ENCODE data around the gene ARHGEF3.
"Not testable (repeated sequence)": the region's sequence is repeated elsewhere in the genome, so short reads cannot be mapped to it uniquely, and the experiment has no call there.

Gene ARHGEF3

GRCh38 chr3:56769116-56769707, 32.5 kb downstream of the ARHGEF3 start:
- no peak for DNase-seq

- DNase-seq = no peak
Measured at GRCh38 chr3:56764904-56765547, 36.7 kb downstream of the ARHGEF3 start.

- DNase-seq = no peak
Measured at GRCh38 chr3:56764184-56764583, 37.6 kb downstream of the ARHGEF3 start.

- DNase-seq = no peak
Measured at GRCh38 chr3:56763233-56763632, 38.5 kb downstream of the ARHGEF3 start.

- no peak for DNase-seq
Measured at GRCh38 chr3:56762718-56763117, 39.0 kb downstream of the ARHGEF3 start.

- no peak for DNase-seq
Measured at GRCh38 chr3:56761887-56762651, 39.7 kb downstream of the ARHGEF3 start.

GRCh38 chr3:56761023-56761422, 40.7 kb downstream of the ARHGEF3 start:
- no peak for DNase-seq

GRCh38 chr3:56759532-56759931, 42.2 kb downstream of the ARHGEF3 start:
- no peak for DNase-seq

- DNase-seq = no peak
Measured at GRCh38 chr3:56758539-56758981, 43.2 kb downstream of the ARHGEF3 start.

- DNase-seq = not testable (repeated sequence)
Measured at GRCh38 chr3:56758042-56758441, 43.7 kb downstream of the ARHGEF3 start.

GRCh38 chr3:56754741-56755417, 46.9 kb downstream of the ARHGEF3 start:
- DNase-seq = no peak

GRCh38 chr3:56753206-56753820, 48.4 kb downstream of the ARHGEF3 start:
- no peak for DNase-seq

GRCh38 chr3:56751056-56751707, 50.6 kb downstream of the ARHGEF3 start:
- no peak for DNase-seq

- DNase-seq = no peak
Measured at GRCh38 chr3:56748663-56749231, 53.0 kb downstream of the ARHGEF3 start.

- DNase-seq = no peak
Measured at GRCh38 chr3:56747150-56747549, 54.6 kb downstream of the ARHGEF3 start.

- no peak for DNase-seq
Measured at GRCh38 chr3:56744016-56744415, 57.7 kb downstream of the ARHGEF3 start.

- no peak for DNase-seq
Measured at GRCh38 chr3:56742887-56743286, 58.9 kb downstream of the ARHGEF3 start.

- no peak for DNase-seq
Measured at GRCh38 chr3:56739036-56739435, 62.7 kb downstream of the ARHGEF3 start.

GRCh38 chr3:56737006-56737405, 64.7 kb downstream of the ARHGEF3 start:
- no peak for DNase-seq

GRCh38 chr3:56732109-56732508, 69.6 kb downstream of the ARHGEF3 start:
- no peak for DNase-seq

GRCh38 chr3:56725175-56725574, 76.6 kb downstream of the ARHGEF3 start:
- DNase-seq = no peak

GRCh38 chr3:56724676-56725075, 77.1 kb downstream of the ARHGEF3 start:
- no peak for DNase-seq

Measured in NCI-H1105 treated with DMSO at 0.1 percent for 48 hours (cell line).